OCI-LY3 (cell line): Measurements from ENCODE around the gene TSKU.

Experiments
- H2AFZ ChIP-seq: fragments of 200-600, 300-600 bp; shearing (Covaris generic); 2 replicates; pipeline ENCODE4 v1.6.0; 2014; ENCODE audit warnings: antibody characterized with exemption, low read depth, low read length
- H3K27ac ChIP-seq: fragments of 200-600, 300-600 bp; sonication (generic); 2 replicates; pipeline ENCODE4 v1.5.1; 2014; ENCODE audit warnings: mild to moderate bottlenecking, low read length, moderate library complexity, mixed read lengths
- H3K27me3 ChIP-seq: fragments of 200-600, 300-600 bp; sonication (generic); 2 replicates; pipeline ENCODE4 v1.6.1; 2014; ENCODE audit warnings: low read depth, low read length, mixed read lengths
- H3K36me3 ChIP-seq: fragments of 200-600, 300-600 bp; sonication (generic); replicated peaks from 2 replicates; pipeline ENCODE3; 2014; ENCODE audit warnings: low read depth, low read length, mixed read lengths
- H3K4me1 ChIP-seq: fragments of 300-600, 200-600 bp; sonication (generic); 2 replicates; pipeline ENCODE4 v1.6.1; 2014; ENCODE audit warnings: low read length, mixed read lengths
- H3K4me2 ChIP-seq: fragments of 200-600, 300-600 bp; sonication (generic); 2 replicates; pipeline ENCODE4 v1.6.1; 2014; ENCODE audit warnings: low read length, mixed read lengths
- H3K4me3 ChIP-seq: fragments of 300-600, 200-600 bp; sonication (generic); 2 replicates; pipeline ENCODE4 v1.5.1; 2014; ENCODE audit warnings: antibody characterized with exemption, mild to moderate bottlenecking, low read length, moderate library complexity
- H3K79me2 ChIP-seq: fragments of 300-600, 200-600 bp; shearing (Covaris generic); 2 replicates; pipeline ENCODE4 v1.6.1; 2014; ENCODE audit warnings: mild to moderate bottlenecking, low read length, mixed read lengths
- H3K9ac ChIP-seq: fragments of 300-600, 200-600 bp; shearing (Covaris generic); 2 replicates; pipeline ENCODE4 v1.6.0; 2014; ENCODE audit warnings: mild to moderate bottlenecking, low read length, moderate library complexity
- H3K9me3 ChIP-seq: fragments of 200-600, 300-600 bp; shearing (Covaris generic); 2 replicates; pipeline ENCODE4 v1.6.1; 2014; ENCODE audit warnings: low read length, mixed read lengths; ENCODE audit not compliant: insufficient read depth
- H4K20me1 ChIP-seq: fragments of 200-600, 300-600 bp; sonication (generic); 2 replicates; pipeline ENCODE4 v1.6.1; 2016; ENCODE audit warnings: low read length, mixed read lengths; ENCODE audit not compliant: insufficient read depth
- EZH2phosphoT487 ChIP-seq: fragments of 200-600 bp; shearing (Covaris generic); IDR thresholded peaks from 2 replicates; pipeline ENCODE4 v1.6.1; 2018; ENCODE audit warnings: antibody characterized with exemption, mixed run types, low read depth
- TF ChIP-seq, protein P1 (sequence below): fragments of 200-600, 300-600 bp; sonication (generic); IDR thresholded peaks from 2 replicates; pipeline ENCODE4 v1.5.1; 2014; ENCODE audit warnings: antibody characterized with exemption, low read length, low read depth

The TSKU gene

GRCh38 chr11:76800466-76801200, 17.5 kb downstream of the TSKU start:
- no peak overlapping the region for H3K27ac ChIP-seq
- H3K4me2 ChIP-seq, result no peak overlapping the region
- no peak overlapping the region for H3K9ac ChIP-seq
- H2AFZ ChIP-seq, result no peak overlapping the region
- no peak overlapping the region for H3K4me3 ChIP-seq
- H4K20me1 ChIP-seq, result no peaks in the 10 kb centered on the region
- no peaks in the 10 kb centered on the region for H3K79me2 ChIP-seq
- H3K4me1 ChIP-seq, result no peaks in the 10 kb centered on the region; the same call in 1 of the 2 replicates
- H3K27me3 ChIP-seq, result 0 out of 2 replicates have a peak, but pooled peaks cover 7% of the 10 kb centered on the region
- TF ChIP-seq, protein P1, sequence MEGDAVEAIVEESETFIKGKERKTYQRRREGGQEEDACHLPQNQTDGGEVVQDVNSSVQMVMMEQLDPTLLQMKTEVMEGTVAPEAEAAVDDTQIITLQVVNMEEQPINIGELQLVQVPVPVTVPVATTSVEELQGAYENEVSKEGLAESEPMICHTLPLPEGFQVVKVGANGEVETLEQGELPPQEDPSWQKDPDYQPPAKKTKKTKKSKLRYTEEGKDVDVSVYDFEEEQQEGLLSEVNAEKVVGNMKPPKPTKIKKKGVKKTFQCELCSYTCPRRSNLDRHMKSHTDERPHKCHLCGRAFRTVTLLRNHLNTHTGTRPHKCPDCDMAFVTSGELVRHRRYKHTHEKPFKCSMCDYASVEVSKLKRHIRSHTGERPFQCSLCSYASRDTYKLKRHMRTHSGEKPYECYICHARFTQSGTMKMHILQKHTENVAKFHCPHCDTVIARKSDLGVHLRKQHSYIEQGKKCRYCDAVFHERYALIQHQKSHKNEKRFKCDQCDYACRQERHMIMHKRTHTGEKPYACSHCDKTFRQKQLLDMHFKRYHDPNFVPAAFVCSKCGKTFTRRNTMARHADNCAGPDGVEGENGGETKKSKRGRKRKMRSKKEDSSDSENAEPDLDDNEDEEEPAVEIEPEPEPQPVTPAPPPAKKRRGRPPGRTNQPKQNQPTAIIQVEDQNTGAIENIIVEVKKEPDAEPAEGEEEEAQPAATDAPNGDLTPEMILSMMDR, result no peak
- no peak for TF ChIP-seq EZH2phosphoT487
- H3K9me3 ChIP-seq, result no peaks in the 10 kb centered on the region
- no peaks in the 10 kb centered on the region for H3K36me3 ChIP-seq

GRCh38 chr11:76801225-76801624, 18.1 kb downstream of the TSKU start:
- H2AFZ ChIP-seq, result no peak overlapping the region
- TF ChIP-seq, protein P1, result no peak
- no peak for TF ChIP-seq EZH2phosphoT487
- H3K4me2 ChIP-seq, result no peak overlapping the region
- no peaks in the 10 kb centered on the region for H3K36me3 ChIP-seq
- H3K9me3 ChIP-seq, result no peaks in the 10 kb centered on the region
- H4K20me1 ChIP-seq, result no peaks in the 10 kb centered on the region
- no peak overlapping the region for H3K27ac ChIP-seq
- no peaks in the 10 kb centered on the region; the same call in 1 of the 2 replicates for H3K4me1 ChIP-seq
- H3K4me3 ChIP-seq, result no peak overlapping the region
- H3K79me2 ChIP-seq, result no peaks in the 10 kb centered on the region
- H3K27me3 ChIP-seq, result 0 out of 2 replicates have a peak, but pooled peaks cover 7% of the 10 kb centered on the region
- H3K9ac ChIP-seq, result no peak overlapping the region

DNA sequence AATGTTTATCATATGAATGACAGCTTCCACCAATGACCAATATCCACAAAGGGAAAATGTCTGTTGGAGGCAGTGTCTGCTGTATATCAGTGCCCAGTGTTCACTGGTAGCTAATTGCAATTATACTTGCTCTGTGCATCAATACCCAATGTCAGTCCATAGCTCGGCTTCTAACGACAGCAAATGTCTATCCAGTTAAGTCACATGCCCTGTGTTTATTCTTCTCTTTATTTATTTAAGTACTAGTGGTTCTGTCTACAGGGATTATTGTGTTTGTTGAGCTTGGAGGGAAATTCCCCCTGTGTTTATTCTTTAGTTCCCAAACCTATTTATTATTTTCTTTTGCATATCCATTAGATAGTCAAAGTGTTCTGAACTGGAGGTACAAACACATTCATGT, 18.6 kb downstream of the TSKU start:
- no peaks in the 10 kb centered on the region for H3K9me3 ChIP-seq
- H3K36me3 ChIP-seq, result no peaks in the 10 kb centered on the region
- no peaks in the 10 kb centered on the region; the same call in 1 of the 2 replicates for H3K4me1 ChIP-seq
- no peak overlapping the region for H3K4me3 ChIP-seq
- H4K20me1 ChIP-seq, result no peaks in the 10 kb centered on the region
- H3K4me2 ChIP-seq, result no peak overlapping the region
- no peak for TF ChIP-seq EZH2phosphoT487
- TF ChIP-seq, protein P1, result no peak
- H3K27me3 ChIP-seq, result 0 out of 2 replicates have a peak, but pooled peaks cover 7% of the 10 kb centered on the region
- H3K9ac ChIP-seq, result no peak overlapping the region
- H2AFZ ChIP-seq, result no peak overlapping the region
- H3K27ac ChIP-seq, result no peak overlapping the region
- no peaks in the 10 kb centered on the region for H3K79me2 ChIP-seq

DNA sequence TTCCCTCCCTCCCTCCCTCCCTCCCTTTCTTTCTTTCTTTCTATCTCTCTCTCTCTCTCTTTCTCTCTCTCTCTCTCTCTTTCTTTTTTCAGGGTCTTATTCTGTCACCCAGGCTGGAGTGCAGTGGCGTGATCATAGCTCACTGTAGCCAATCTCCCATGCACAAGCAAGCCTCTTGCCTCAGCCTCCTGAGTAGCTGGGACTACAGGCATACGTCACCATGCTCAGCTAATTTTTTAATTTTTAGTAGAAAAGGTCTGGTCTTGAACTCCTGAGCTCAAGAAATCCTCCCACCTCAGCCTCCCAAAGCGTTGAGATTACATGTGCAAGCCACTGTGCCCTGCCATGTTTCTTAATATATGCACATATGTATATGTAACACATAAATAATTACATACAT, 19.0 kb downstream of the TSKU start:
- no peaks in the 10 kb centered on the region for H4K20me1 ChIP-seq
- no peaks in the 10 kb centered on the region for H3K36me3 ChIP-seq
- no peak overlapping the region for H3K4me3 ChIP-seq
- TF ChIP-seq, protein P1, result no peak
- TF ChIP-seq EZH2phosphoT487, result no peak
- H3K9me3 ChIP-seq, result no peaks in the 10 kb centered on the region
- no peak overlapping the region for H2AFZ ChIP-seq
- H3K79me2 ChIP-seq, result no peaks in the 10 kb centered on the region
- H3K4me2 ChIP-seq, result no peak overlapping the region
- 0 out of 2 replicates have a peak, but pooled peaks cover 7% of the 10 kb centered on the region for H3K27me3 ChIP-seq
- no peak overlapping the region for H3K9ac ChIP-seq
- H3K4me1 ChIP-seq, result peaks cover 2% of the 10 kb centered on the region
- H3K27ac ChIP-seq, result no peak overlapping the region
